GM12864 (cell line): ENCODE measurements around the gene DYRK3.

Experiments
- DNase-seq: peaks from one replicate; pipeline ENCODE4 v3.0.0-alpha.2; 2011; ENCODE audit warnings: low read depth
- H3K4me3 ChIP-seq: 2 replicates; pipeline ENCODE4 v1.5.1; 2011; ENCODE audit warnings: mild to moderate bottlenecking, low read depth, low read length, control low read depth
- CTCF ChIP-seq: IDR thresholded peaks from 2 replicates; pipeline ENCODE4 v1.5.1; 2011; ENCODE audit warnings: low read depth, mild to moderate bottlenecking, moderate library complexity, low read length, control low read depth, inconsistent platforms; ENCODE audit errors: missing control alignments

Gene DYRK3

GRCh38 chr1:206635080-206635977, at the start of gene DYRK3:
TSS of gene DYRK3 (plus strand) at chr1:206635536. CDS start at chr1:206635704, 168 bp downstream.
- peak; percentile 21 for TF ChIP-seq CTCF
- DNase-seq, result peak; percentile 70
- H3K4me3 ChIP-seq, result peak within 1 kb of the TSS; percentile 87

GRCh38 chr1:206586501-206587445, 48.6 kb upstream of the DYRK3 start:
- no peak overlapping the region for H3K4me3 ChIP-seq
- no peak for DNase-seq
- no peak for TF ChIP-seq CTCF

GRCh38 chr1:206587904-206588303, 47.4 kb upstream of the DYRK3 start:
- no peak for DNase-seq

GRCh38 chr1:206588492-206588891, 46.8 kb upstream of the DYRK3 start:
- DNase-seq, result no peak
- no peak for TF ChIP-seq CTCF
- H3K4me3 ChIP-seq, result no peak overlapping the region

More at GRCh38 chr1:206587904-206588303, 47.4 kb upstream of the DYRK3 start:
- no peak overlapping the region for H3K4me3 ChIP-seq
- TF ChIP-seq CTCF, result no peak

- no peak for TF ChIP-seq CTCF
- DNase-seq, result no peak
- H3K4me3 ChIP-seq, result no peak overlapping the region
Measured at GRCh38 chr1:206589206-206589605, 46.1 kb upstream of the DYRK3 start.

GRCh38 chr1:206590025-206590758, 45.1 kb upstream of the DYRK3 start:
- no peak overlapping the region for H3K4me3 ChIP-seq
- DNase-seq, result no peak
- peak; percentile 44 for TF ChIP-seq CTCF
